ENCODE data around the gene TMEM229B.

GRCh38 chr14:67426983-67427606 lies 61.4 kb downstream of the TMEM229B start:
- TF ChIP-seq YY1 (IDR thresholded peaks at IDR 0.05; ENCODE audit: insufficient read depth, insufficient read length), result no peak
- no peak for TF ChIP-seq SUZ12 (IDR thresholded peaks at IDR 0.05; ENCODE audit: extremely low read depth, insufficient read depth, insufficient read length)
- no peak for TF ChIP-seq ZNF274 (IDR thresholded peaks at IDR 0.05; ENCODE audit: low read depth, low read length)
